Colonic mucosa (tissue), 4 donors: ENCODE data around the gene APOBEC3H. TPM values are rescaled to one million over a fixed set of nuclear protein-coding genes. Genes with fewer than 3 reads are reported as not detected.
"Not testable (repeated sequence)": the region's sequence is repeated elsewhere in the genome, so short reads cannot be mapped to it uniquely, and the experiment has no call there.

Source experiments
- DNase-seq: peaks from one replicate; pipeline ENCODE4 v3.0.0-alpha.2; 2020
- H3K27ac ChIP-seq: fragments of 200-600 bp; one replicate; pipeline ENCODE4 v1.8.0; 2021
- H3K27me3 ChIP-seq: fragments of 200-600 bp; one replicate; pipeline ENCODE4 v1.8.0; 2021
- H3K36me3 ChIP-seq: fragments of 200-600 bp; one replicate; pipeline ENCODE4 v1.8.0; 2021
- H3K4me1 ChIP-seq: fragments of 200-600 bp; one replicate; pipeline ENCODE4 v1.8.0; 2021; ENCODE audit warnings: mild to moderate bottlenecking
- H3K4me3 ChIP-seq: fragments of 200-600 bp; one replicate; pipeline ENCODE4 v1.8.0; 2021
- H3K9ac ChIP-seq, 2 donors: one replicate each; pipeline ENCODE4 v1.7.0; 2013; ENCODE audit warnings: control low read depth in 2 of 2, low read depth in 2 of 2, low read length in 2 of 2
- H3K9me3 ChIP-seq: fragments of 200-600 bp; one replicate; pipeline ENCODE4 v1.8.0; 2021
- intact Hi-C: fragments of 100-400 bp; cut with DNase I; formaldehyde crosslinking; loops from one replicate; pipeline ENCODE4 v1.14.1; 2022
- total RNA-seq, 2 donors: library from RNA; stranded (reverse); fragmentation: NEBNext Ultra II Directional in 1 of 2; extraction: Animal tissue kit (Norgen Biotek cat#: 25700) in 1 of 2; gene quantifications; one replicate each; pipeline ENCODE4 v1.2.1, GENCODE V29; 2021
- TF ChIP-seq, protein P1 (sequence below): fragments of 200-600 bp; IDR thresholded peaks from one replicate; pipeline ENCODE4 v1.8.0; 2022; ENCODE audit warnings: antibody characterized with exemption, mild to moderate bottlenecking
- donor health status: healthy.
- donor health status: DM: no; HTN: no; CAD: no.
- donor health status: DM: no; HTN: no; CAD: no.

Gene APOBEC3H
- total RNA-seq, 2 donors from 2014 or later, result 0.45 TPM; not detected in 1

DNA sequence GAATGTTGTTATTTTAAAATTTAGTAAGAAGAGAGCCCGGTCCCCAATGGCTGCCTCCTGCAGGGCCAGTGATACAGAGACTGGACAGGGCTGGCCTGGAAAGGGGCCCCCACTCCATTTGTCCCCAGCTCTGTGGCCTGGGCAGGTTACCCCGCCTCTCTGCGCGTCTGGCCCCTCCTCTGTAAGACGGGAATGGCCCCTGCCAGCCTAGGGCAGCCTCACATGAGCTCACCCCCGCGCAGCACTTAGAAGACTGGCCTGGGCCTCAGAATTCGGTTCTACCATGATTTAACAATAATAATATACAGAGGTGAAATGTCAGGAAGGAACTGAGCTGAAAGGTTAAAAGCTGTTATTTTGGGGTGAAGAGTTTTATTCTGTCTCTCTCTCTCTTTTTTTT, 18.7 kb upstream of the APOBEC3H start:
- H3K27ac ChIP-seq, result no peak overlapping the region
- H3K4me3 ChIP-seq, result no peak overlapping the region
- DNase-seq, result no peak

DNA sequence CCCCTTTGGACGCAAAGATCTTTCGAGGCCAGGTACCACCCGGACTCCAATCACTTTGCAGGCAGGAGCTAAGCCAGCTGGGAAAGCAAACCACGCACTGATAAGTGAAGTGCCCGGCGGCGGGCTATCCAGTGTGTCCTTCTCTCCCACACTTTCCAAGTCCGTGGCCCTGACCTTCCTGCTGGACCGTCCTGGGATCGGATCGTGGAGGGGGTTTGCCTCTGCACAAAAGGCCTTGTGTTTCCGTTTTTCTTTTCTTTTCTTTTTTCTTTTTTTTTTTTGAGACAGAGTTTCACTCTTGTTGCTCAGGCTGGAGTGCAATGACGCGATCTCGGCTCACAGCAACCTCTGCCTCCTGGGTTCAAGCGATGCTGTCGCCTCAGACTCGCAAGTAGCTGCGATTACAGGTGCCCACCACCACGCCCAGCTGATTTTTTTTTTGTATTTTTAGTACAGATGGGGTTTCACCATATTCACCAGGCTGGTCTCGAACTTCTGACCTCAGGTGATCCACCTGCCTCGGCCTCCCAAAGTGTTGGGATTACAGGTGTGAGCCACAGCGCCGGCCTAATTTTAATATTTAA, 17.9 kb upstream of the APOBEC3H start:
- H3K36me3 ChIP-seq, H3K4me3 ChIP-seq, H3K27me3 ChIP-seq, DNase-seq, H3K4me1 ChIP-seq, intact Hi-C loops, H3K27ac ChIP-seq, H3K9me3 ChIP-seq, H3K9ac ChIP-seq: not testable (repeated sequence)

More for the DNA sequence above, 18.7 kb upstream of the APOBEC3H start:
- TF ChIP-seq, protein P1, sequence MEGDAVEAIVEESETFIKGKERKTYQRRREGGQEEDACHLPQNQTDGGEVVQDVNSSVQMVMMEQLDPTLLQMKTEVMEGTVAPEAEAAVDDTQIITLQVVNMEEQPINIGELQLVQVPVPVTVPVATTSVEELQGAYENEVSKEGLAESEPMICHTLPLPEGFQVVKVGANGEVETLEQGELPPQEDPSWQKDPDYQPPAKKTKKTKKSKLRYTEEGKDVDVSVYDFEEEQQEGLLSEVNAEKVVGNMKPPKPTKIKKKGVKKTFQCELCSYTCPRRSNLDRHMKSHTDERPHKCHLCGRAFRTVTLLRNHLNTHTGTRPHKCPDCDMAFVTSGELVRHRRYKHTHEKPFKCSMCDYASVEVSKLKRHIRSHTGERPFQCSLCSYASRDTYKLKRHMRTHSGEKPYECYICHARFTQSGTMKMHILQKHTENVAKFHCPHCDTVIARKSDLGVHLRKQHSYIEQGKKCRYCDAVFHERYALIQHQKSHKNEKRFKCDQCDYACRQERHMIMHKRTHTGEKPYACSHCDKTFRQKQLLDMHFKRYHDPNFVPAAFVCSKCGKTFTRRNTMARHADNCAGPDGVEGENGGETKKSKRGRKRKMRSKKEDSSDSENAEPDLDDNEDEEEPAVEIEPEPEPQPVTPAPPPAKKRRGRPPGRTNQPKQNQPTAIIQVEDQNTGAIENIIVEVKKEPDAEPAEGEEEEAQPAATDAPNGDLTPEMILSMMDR, result no peak
- H3K9ac ChIP-seq, result no peak overlapping the region
- H3K4me1 ChIP-seq, result no peaks in the 10 kb centered on the region
- no peaks in the 10 kb centered on the region for H3K27me3 ChIP-seq
- intact Hi-C loops, result no loop called here
- no peaks in the 10 kb centered on the region for H3K9me3 ChIP-seq
- H3K36me3 ChIP-seq, result no peaks in the 10 kb centered on the region

DNA sequence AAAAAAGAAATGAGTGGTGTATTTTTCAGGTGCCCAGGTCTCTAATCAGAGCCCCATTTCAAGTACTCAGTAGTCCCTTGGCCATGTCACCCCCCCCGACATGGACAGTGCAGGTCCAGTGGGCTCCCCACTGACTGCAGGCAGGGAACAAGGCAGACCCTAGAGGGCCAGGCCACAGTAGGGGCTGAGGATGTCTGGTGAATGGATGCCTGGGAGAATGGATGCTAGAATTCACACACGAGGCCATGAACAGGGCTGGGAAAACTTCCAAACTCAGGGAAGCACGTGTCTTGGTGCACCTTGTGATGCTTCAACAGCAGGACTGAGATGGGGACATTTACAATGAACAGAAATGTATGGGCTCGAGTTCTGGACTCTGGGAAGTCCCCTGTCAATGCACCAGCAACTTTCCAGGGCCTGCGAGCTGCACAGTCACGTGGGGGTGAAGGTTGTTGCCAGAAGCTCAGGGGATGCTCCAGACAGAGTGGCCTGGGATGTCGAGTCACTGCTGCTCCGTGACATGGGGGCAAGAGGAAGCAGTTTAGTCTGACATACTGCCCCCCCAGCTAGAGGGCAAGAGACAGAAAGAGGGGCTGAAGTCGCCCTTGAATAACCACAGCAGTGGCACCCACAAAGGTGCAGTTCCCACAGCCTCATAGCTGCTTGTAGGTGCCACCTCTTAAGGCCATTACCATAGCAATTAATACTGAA, 16.8 kb upstream of the APOBEC3H start:
- no peak for DNase-seq
- intact Hi-C loops, result no loop called here
- Histone ChIP-seq H3K9ac (no peak overlapping the region), H3K4me1 (no peaks in the 10 kb centered on the region), H3K27ac (no peak overlapping the region), H3K36me3 (no peaks in the 10 kb centered on the region), H3K9me3 (no peaks in the 10 kb centered on the region), H3K27me3 (no peaks in the 10 kb centered on the region), H3K4me3 (no peak overlapping the region)
- TF ChIP-seq, protein P1, result no peak

DNA sequence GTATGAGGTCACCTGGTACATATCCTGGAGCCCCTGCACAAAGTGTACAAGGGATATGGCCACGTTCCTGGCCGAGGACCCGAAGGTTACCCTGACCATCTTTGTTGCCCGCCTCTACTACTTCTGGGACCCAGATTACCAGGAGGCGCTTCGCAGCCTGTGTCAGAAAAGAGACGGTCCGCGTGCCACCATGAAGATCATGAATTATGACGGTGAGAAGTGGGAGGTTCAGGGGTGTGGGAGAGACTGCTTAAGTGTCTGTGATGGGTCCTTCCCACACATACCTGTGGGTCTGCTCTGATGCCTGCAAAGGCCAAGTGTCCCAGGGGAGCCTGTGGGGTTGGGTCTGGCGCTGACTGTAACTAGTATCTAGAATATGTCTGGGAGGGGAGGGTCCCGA, 16.0 kb upstream of the APOBEC3H start:
- Histone ChIP-seq H3K36me3 (no peaks in the 10 kb centered on the region), H3K9me3 (no peaks in the 10 kb centered on the region), H3K27ac (no peak overlapping the region), H3K9ac (no peak overlapping the region), H3K4me3 (no peak overlapping the region), H3K27me3 (no peaks in the 10 kb centered on the region), H3K4me1 (no peaks in the 10 kb centered on the region)
- TF ChIP-seq, protein P1, result no peak
- intact Hi-C loops, result no loop called here
- DNase-seq, result no peak

DNA sequence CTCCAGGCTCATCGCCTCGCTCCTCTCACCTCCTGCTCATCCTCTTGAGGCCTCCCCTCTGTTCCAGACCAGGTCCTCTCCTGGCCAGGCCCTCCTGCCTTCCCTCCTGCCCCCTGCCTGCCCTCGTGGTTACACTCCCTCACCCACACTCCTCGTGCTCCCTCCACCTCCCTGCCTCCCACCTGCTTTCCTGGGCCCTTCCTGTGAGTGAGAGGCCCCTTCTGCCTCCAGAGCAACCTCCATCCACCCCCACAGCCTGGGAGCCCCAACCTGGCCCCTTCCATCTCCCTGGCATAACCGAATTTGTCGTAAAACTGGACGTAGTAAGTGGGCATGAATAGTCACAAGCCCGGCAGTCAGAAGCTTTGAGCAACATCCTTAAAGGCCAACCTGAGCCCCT, 15.4 kb upstream of the APOBEC3H start:
- H3K9me3 ChIP-seq, result no peaks in the 10 kb centered on the region
- no peak overlapping the region for H3K27ac ChIP-seq
- H3K36me3 ChIP-seq, result no peaks in the 10 kb centered on the region
- intact Hi-C loops, result no loop called here
- TF ChIP-seq, protein P1, result no peak
- H3K27me3 ChIP-seq, result no peaks in the 10 kb centered on the region
- no peak overlapping the region for H3K4me3 ChIP-seq
- no peaks in the 10 kb centered on the region for H3K4me1 ChIP-seq
- DNase-seq, result no peak
- no peak overlapping the region for H3K9ac ChIP-seq
